ENCODE data around the gene ABLIM3.

DNA sequence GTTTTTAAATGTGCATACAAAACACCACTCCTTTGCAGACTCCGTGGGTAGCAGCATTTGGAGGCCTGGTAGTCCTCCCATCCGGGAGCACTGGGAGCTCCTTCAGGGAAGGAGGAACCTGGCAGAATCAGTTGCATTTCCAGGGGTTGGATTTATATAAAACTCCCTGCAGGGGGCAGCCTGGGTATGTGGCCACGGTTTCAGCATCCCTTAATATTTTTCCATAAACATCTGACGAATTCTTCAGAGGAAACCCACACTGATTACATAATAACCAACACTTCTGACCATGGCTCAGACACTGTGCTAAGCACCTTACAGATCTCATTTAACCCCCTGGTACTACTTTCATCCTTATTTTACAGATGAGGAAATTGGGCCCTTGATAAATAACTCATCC is 124.3 kb downstream of the ABLIM3 start:
- TF ChIP-seq POLR2A (IDR thresholded peaks at IDR 0.05; ENCODE audit: low read length) (no peak), GATA1 (IDR thresholded peaks at IDR 0.05; ENCODE audit: low read depth, low read length) (no peak)
